SK-N-SH (cell line): ENCODE results near the gene GPC5.

ENCODE experiments used
- CHD2 ChIP-seq: fragments of 150-350 bp; IDR thresholded peaks from 2 replicates; pipeline ENCODE4 v1.6.1; 2018; ENCODE audit warnings: low read length; ENCODE audit not compliant: partially characterized antibody
- CTCF ChIP-seq: fragments of 200-600 bp; sonication (generic); IDR thresholded peaks from 2 replicates; pipeline ENCODE4 v1.6.1; 2017; ENCODE audit warnings: antibody characterized with exemption, mild to moderate bottlenecking, moderate library complexity
- RCOR1 ChIP-seq: fragments of 150-350 bp; IDR thresholded peaks from 2 replicates; pipeline ENCODE4 v1.6.1; 2017; ENCODE audit warnings: antibody characterized with exemption, low read length

- TF ChIP-seq CTCF (no peak), CHD2 (no peak), RCOR1 (no peak)
Observed at GRCh38 chr13:91372911-91373310, 25.5 kb upstream of the GPC5 start.
